Right hindlimb (tissue), 1 donor: ENCODE measurements around the gene NDST4.
A peak's percentile ranks its signal among the peaks of the same experiment; 100 is the strongest.

Experiments used
- DNase-seq: peaks from one replicate; pipeline ENCODE4 v3.0.0-alpha.2; 2018

The NDST4 gene

GRCh38 chr4:115113506-115114106, at the start of gene NDST4:
Gene NDST4, minus strand, starts transcription at chr4:115113620. Its CDS starts 36,584 bp downstream, at chr4:115077036.
- peak; percentile 63 for DNase-seq

GRCh38 chr4:115159141-115159540, 45.7 kb upstream of the NDST4 start:
- no peak for DNase-seq

DNA sequence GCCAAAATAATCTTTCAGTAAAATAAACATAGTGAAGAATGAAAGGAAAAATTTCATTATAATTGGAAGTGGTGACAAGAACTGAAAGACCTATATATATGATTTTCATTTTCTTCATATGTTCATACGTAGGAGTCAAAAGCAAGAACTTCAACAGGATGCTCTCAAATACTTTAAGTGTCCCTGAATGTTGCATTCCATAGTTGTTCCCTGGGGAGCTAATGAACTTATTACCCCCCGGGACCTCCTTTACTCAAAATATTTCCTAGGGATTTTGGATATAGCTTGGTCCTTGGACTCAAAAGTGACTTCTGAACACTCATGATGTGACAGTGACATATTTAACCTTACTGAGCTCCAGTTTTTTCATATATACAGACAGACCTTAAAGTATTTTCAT, 44.9 kb upstream of the NDST4 start:
- DNase-seq: no peak

DNA sequence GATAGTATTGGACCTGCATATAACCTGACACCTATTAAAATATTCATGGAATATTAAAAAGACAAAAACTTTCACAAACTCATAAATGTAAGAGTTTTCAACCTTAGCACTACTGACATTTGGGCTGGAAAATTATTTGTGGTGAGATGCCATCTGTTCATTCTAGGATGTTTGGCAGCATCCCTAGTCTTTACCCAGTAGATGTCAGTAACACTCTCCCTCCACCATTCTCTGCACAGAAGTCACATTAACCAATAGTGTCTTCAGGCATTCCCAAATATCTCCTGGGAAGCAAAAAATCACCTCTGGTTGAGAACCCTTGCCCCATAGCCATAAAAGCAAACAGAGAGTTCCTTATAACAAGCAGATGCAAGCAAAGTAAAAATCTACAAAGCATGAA, 41.4 kb upstream of the NDST4 start:
- DNase-seq: no peak

DNA sequence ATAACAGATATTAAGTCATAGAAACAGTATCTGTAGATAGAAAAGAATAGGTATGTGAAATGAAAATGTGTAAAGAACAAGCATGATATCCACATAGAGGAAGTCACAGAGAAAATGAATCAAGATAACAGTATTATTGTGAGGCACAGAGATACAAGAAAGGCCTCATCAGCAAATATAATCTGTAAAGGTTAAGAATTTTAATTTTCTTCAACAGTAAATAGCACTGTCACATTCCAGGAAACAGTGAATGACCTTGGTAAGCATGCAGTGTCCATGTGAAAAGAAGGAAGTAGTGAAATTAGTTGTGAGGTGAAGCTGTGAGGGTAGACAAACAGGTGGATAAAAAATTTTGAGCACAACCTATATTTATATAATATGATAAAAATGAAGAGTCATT, 39.5 kb upstream of the NDST4 start:
- no peak for DNase-seq

DNA sequence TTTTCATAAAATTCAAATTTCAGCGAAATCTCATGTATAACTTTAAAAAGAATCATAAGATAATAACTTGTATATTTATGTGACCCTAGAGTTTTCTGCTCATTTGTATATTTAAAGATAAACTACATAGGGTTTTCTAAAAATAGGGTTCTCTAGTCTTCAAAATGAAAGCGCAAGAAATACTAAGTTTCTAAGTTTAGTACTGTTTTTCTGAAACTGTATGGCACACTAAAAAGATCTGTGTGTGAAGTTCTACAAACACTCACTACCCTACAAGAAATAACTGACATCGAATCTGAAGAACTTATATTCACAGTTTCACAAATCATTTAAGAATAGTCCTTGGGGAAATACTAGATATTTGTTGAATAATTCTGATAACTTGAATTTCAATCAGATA, 38.7 kb upstream of the NDST4 start:
- DNase-seq: no peak

GRCh38 chr4:115149106-115149505, 35.7 kb upstream of the NDST4 start:
- DNase-seq: no peak

GRCh38 chr4:115145393-115146160, 32.2 kb upstream of the NDST4 start:
- no peak for DNase-seq

DNA sequence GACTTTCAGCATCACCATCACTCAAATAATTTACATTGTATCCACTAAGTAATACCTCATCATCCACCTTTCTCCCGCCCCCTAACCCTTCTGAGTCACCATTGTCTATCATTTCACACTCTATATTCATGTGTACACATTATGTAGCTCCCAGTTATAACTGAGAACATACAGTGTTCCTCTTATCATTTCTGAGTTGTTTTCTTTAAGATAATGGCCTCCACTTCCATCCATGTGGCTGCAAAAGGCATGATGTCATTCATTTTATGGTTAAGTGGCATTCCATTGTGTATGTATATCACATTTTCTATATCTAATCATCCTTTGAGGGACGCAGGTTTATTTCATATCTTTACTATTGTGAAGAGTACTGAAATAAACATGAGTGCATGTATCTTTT, 14.6 kb upstream of the NDST4 start:
- no peak for DNase-seq

DNA sequence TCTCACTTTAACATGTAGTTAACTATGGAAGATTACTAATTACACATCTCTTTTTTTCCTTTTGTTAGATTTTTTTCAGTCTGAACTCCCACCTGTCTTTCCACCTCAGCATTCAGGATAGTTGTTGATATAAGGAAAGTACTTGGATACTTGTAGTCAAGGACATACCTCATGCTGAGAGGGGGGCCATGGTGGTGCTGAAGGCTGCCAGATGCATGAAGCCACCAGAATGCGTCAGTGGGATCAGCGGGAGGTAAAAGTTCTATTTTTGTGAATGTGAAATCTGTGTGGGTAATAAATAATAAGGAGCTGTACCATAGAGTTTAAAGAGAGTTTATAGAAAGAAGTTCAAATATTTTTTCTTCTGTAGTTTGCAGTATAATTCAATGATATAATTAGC, 13.1 kb upstream of the NDST4 start:
- DNase-seq: no peak

DNA sequence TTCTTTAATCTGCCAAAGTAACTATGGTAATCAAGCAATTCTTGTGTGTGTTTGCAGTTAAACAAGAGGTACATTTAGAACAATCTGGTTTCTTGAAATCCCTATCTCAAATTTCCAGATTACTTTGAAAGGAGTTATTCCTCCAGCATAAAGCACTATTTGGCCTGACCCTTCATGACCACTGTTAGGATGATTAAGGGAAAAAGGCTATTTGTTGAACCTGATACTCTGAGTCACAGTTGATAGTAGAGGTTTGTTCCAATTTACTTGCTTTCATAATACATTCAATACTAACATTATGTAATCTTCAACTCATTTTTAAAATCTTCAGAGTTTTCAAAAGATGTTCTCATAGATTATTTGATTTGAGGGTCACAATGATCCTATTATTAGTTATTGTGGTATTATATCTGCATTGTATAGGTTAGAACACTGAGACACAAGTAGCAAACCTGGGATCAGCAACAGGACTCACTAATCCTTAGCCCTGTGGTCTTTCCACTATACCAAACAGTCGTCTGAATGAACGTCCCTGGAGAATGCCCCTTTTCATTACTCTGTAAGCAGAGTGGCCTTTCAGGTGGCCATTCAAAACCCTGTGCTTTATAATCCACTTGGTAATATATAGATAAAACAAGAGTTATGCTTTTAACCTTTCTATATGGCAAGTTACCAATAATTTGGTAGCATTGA, 8.1 kb upstream of the NDST4 start:
- DNase-seq: no peak

- DNase-seq: no peak
Observed at GRCh38 chr4:115119804-115120352, 6.5 kb upstream of the NDST4 start.

DNA sequence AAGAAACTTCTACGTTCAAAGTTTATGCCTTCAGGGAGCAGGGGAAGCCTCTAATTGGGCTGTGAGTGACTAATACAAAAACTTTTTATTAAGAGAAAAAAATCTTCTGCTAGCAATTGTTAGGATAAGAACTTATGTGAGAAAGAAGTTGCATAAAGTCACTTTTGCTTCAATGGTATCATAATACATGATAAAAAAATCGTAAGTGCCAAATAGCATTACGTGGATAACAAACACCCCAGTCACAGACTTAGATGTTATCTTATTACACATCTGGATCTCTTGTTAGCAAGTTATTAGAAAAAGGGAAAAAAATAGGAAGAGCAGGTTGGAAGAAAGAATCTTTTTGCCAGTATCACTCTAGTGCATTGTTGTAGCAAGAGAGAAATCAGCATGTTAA, 4.2 kb upstream of the NDST4 start:
- no peak for DNase-seq

- peak; percentile 59 for DNase-seq
Observed at GRCh38 chr4:115110191-115111181, 2.9 kb downstream of the NDST4 start.

DNA sequence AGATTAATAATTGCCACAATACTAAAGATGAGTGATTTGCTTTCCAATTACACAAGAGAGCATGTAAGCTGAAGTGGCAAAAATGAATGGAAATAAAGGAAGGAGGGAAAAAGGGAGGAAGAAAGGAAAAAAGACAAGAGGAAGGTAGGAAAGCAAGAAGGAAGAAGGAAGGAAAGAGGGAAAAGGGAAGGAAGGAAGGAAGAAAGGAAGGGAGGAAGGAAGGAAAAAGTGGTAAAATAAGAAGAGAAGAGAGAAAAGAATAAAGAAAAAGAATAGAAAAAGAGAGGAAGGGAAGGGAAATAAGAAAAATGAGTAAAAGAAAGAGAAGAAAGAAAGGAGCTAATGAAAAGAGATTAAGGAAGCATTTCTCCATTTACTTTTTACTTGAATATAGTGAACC, 4.6 kb downstream of the NDST4 start:
- no peak for DNase-seq

DNA sequence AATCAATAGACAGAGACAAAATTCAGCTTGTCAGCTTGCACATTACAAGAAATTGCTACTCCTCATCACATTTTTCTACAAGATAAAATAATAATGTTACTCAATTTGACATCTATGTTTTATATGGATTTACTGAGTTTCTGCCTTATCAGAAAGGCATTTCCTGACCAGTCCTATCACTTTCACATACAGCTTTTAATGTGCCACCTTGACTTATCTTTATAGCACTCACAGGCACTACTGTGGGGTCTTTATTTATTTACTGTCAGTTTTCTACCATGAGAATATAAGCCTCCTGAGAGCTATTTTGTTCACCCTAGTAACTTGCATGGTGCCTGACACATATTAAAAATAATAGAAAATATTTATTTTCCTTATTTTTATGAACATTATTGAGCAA, 6.0 kb downstream of the NDST4 start:
- no peak for DNase-seq

GRCh38 chr4:115101675-115102074, 11.7 kb downstream of the NDST4 start:
- DNase-seq: no peak

DNA sequence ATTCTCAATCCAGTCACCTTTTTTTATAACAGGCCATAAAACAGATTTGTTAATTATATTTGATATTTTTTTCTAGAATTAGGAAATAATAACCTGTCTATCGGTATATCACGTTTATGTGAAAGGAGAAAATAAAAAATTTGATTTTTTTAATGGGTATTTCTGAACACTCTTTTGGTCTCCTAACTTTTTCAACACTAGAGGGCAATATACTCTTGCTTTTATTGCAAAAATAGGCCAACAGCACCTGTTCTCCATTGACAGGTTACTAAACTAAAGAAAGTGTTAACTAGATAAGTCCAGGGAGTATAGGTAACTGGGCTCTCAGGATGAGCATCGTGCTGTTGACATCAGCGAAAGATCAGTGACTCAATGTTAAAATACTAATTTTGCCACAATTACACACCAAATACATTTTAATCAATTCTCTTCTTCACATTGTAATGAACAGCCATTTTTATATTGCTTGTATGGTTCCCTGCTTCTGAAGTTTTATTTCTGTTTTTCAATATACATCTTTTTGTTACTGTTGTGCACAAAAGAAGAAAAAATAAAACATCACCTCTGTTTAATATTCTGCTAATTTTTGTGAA, 22.8 kb downstream of the NDST4 start:
- DNase-seq: no peak

DNA sequence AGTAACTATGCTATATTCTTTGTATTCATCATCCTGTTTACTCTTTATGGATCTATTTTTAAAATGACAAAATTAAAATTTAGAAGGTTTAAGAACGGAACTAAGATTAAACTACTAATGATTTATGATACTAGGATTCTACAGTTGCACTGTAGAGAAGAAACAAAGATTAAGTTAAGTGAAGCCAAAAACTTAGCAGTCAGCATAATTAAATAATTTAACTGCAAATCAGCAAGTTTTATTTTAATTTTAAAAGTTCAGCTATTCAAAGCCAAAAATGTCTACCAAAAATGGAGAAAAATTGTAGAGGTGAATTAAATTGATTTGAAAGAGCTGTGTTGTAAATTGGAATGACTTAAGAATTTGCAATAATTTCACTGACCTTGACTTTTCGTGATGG, 30.8 kb downstream of the NDST4 start:
- DNase-seq: no peak

- DNase-seq: no peak
Observed at GRCh38 chr4:115076691-115077090, 36.7 kb downstream of the NDST4 start.

GRCh38 chr4:115058533-115058932, 54.9 kb downstream of the NDST4 start:
- no peak for DNase-seq

DNA sequence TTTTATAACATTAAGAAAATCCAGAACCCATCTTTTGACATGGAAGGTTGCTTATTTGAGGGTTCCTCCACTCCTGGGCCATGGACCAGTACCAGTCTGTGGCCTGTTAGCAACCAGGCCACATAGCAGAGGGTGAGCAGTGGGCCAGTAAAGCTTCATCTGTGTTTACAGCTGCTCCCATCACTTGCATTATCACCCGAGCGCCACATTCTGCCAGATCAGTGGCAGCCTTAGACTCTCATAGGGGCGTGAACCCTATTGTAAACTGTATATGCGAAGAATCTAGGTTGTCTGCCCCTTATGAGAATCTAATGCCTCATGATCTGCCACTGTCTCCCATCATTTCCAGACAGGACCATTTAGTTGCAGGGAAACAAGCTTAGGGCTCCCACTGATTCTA, 58.6 kb downstream of the NDST4 start:
- no peak for DNase-seq
